ENCODE measurements around the gene ACO2.

- no peak for TF ChIP-seq CTCF (conservative IDR thresholded peaks at IDR 0.05; ENCODE audit: low read depth, low read length)
- TF ChIP-seq CEBPB (IDR thresholded peaks at IDR 0.05; ENCODE audit: low read depth, low read length): no peak
- no peak for TF ChIP-seq BHLHE40 (IDR thresholded peaks at IDR 0.05; ENCODE audit: low read depth, low read length)
- no peak for TF ChIP-seq SMC3 (IDR thresholded peaks at IDR 0.05; ENCODE audit: low read depth, low read length)
- no peak for TF ChIP-seq POLR2A (IDR thresholded peaks at IDR 0.05; ENCODE audit: low read depth, low read length)
- no peak for TF ChIP-seq MXI1 (IDR thresholded peaks at IDR 0.05; ENCODE audit: borderline replicate concordance, low read depth, low read length)
- no peak for TF ChIP-seq CHD1 (IDR thresholded peaks at IDR 0.05; ENCODE audit: low read depth, low read length)
- no peak for TF ChIP-seq RAD21 (IDR thresholded peaks at IDR 0.05; ENCODE audit: low read length)
- no peak for TF ChIP-seq FOS (IDR thresholded peaks at IDR 0.05; ENCODE audit: low read depth, low read length)
- no peak for TF ChIP-seq MAFK (IDR thresholded peaks at IDR 0.05; ENCODE audit: low read depth, low read length)
- no peak for TF ChIP-seq RFX5 (IDR thresholded peaks at IDR 0.05; ENCODE audit: low read depth, low read length)
- no peak for TF ChIP-seq RCOR1 (IDR thresholded peaks at IDR 0.05; ENCODE audit: insufficient replicate concordance, low read length)
Measured at GRCh38 chr22:41561335-41561734, 92.4 kb downstream of the ACO2 start.
